ENCODE data around the gene NOS2. TPM values are rescaled to one million over a fixed set of nuclear protein-coding genes. Genes with fewer than 3 reads are reported as not detected.
A peak's percentile ranks its signal among the peaks of the same experiment; 100 is the strongest.
"Not testable (repeated sequence)": the region's sequence is repeated elsewhere in the genome, so short reads cannot be mapped to it uniquely, and the experiment has no call there.

NOS2 gene
- total and polyA plus RNA-seq, 12 donors = 0.06 to 1.6 (median 0.23) TPM; not detected in 2

DNA sequence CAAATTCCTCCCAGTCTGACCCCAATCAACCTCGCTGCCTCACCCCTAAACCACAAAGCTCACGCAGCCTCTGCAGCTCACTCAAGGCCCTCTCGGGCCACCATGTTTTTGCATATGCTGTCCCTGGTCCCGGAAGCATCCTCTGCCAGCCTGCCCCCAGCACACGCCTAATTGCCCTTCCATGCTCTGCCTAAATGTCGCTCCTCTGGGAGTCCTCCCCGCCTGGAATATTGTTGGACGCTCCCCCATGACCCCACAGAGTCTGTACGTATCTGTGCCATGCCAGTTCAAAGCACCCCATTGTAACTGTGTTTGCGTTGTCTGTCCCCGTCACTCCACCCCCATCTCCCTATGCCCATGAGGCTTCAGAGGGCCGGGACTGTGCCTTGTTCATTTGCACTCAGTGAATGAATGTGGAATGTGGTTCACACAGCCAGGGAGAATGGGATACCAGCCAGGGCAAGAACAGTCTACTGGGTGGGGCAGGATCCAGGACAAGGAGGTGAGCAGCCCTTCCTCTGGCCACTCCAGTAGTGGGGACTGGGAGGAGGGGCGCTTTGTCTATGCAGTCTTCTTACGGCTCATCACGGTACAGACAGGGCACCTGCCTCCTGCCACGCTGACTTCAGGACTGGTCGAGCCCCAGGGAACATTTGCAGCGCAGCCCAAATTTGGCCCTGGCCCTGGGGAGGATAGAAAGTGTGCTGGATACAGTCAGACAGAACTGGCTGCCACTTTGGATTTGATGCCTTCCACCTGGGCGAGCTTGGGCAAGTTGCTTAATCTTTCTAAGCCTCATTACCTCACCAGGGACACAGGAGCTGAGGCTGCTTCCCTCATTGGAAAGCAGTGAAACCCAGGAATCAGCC is 48.5 kb downstream of the NOS2 start:
- H3K36me3 ChIP-seq = no peaks in the 10 kb centered on the region
- no peaks in the 10 kb centered on the region for H3K9me3 ChIP-seq
- H3K4me1 ChIP-seq = peaks cover 0 to under 1% (median 0%) of the 10 kb centered on the region in 9 donors
- H3K27ac ChIP-seq = no peak overlapping the region
- no peaks in the 10 kb centered on the region for H3K27me3 ChIP-seq
- TF ChIP-seq, protein P1, sequence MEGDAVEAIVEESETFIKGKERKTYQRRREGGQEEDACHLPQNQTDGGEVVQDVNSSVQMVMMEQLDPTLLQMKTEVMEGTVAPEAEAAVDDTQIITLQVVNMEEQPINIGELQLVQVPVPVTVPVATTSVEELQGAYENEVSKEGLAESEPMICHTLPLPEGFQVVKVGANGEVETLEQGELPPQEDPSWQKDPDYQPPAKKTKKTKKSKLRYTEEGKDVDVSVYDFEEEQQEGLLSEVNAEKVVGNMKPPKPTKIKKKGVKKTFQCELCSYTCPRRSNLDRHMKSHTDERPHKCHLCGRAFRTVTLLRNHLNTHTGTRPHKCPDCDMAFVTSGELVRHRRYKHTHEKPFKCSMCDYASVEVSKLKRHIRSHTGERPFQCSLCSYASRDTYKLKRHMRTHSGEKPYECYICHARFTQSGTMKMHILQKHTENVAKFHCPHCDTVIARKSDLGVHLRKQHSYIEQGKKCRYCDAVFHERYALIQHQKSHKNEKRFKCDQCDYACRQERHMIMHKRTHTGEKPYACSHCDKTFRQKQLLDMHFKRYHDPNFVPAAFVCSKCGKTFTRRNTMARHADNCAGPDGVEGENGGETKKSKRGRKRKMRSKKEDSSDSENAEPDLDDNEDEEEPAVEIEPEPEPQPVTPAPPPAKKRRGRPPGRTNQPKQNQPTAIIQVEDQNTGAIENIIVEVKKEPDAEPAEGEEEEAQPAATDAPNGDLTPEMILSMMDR (IDR thresholded peaks at IDR 0.05) = no peak
- no peak overlapping the region for H3K4me3 ChIP-seq
- whole genome bisulfite sequencing, 2 donors = 78 to 81% methylated on average over 19 of the region's 19 CpGs
- intact Hi-C loops (cut with DNase I) = loop anchor here in 4 of 10 donors (5.0 to 10.0 kb wide), 4 partner anchors 95 to 517 kb away; no protein-coding TSS in a partner anchor
- no peak for DNase-seq
- peak in 5 of 8 donors; percentile 30 to 52 (median 38) for ATAC-seq

DNA sequence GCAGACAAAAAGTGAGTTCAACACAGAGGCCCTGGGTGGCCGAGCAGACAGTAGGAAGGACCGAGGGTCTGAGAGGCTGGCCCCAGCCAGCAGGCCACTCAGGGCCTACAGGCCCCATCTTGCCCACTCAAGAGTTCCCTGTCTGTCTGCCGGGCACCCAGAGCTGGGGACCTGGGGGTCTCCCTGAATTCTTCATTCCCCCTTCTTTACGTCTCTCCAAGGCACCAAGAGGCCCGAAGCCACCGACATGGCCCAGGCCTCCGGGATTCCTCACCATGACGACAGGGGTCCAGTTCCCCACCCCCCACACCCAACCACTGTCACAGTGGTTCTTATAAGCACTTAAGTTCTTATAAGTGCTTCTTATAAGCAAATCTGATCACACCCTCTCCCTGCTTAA is 49.2 kb downstream of the NOS2 start:
- Histone ChIP-seq H3K27me3 (no peaks in the 10 kb centered on the region), H3K9me3 (no peaks in the 10 kb centered on the region), H3K4me1 (peaks cover 0 to 4% (median 0%) of the 10 kb centered on the region in 9 donors), H3K36me3 (no peaks in the 10 kb centered on the region), H3K27ac (no peak overlapping the region), H3K4me3 (no peak overlapping the region)
- intact Hi-C loops (cut with DNase I) = loop anchor here in 4 of 10 donors (5.0 to 10.0 kb wide), 4 partner anchors 94 to 516 kb away; no protein-coding TSS in a partner anchor
- 74 to 84% methylated on average over 6 to 8 of the region's 8 CpGs for WGBS, 2 donors
- no peak for DNase-seq
- no peak for ATAC-seq
- TF ChIP-seq, protein P1 (IDR thresholded peaks at IDR 0.05) = no peak

DNA sequence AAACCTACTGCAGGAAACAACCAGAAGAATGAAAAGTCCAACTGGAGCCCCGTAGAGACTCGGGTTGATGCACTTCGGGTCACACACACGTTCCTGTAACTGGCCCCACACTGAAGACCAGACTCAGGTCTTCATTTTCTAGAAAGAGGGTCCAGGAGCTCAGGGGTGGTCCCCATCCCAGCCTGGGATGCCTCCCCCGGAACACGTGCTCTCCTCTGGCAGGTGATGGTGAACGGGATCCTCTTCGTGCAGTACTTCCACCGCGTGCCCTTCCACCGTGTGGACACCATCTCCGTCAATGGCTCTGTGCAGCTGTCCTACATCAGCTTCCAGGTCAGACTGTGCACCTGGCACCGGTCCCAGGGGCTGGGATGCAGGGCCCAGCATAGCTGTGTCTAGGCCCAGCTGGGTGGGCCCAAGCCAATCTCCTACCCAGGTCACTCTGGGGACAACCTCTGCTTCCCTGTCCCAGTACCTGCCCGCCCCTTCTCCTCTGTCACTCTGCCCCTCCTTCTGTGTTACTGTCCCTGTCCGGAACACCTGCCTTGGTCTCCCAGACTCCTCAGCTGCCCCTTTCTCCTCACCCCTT is 50.7 kb downstream of the NOS2 start:
- peak in 1 of 8 donors; percentile 11 for ATAC-seq
- intact Hi-C loops (cut with DNase I) = loop anchor here in 5 of 10 donors (5.0 to 10.0 kb wide), 4 partner anchors 92 to 515 kb away; no protein-coding TSS in a partner anchor
- 86 to 92% methylated on average over 14 to 15 of the region's 15 CpGs for WGBS, 2 donors
- H3K27me3 ChIP-seq, H3K4me1 ChIP-seq, H3K4me3 ChIP-seq, DNase-seq, H3K9me3 ChIP-seq, H3K27ac ChIP-seq, H3K36me3 ChIP-seq: not testable (repeated sequence)

DNA sequence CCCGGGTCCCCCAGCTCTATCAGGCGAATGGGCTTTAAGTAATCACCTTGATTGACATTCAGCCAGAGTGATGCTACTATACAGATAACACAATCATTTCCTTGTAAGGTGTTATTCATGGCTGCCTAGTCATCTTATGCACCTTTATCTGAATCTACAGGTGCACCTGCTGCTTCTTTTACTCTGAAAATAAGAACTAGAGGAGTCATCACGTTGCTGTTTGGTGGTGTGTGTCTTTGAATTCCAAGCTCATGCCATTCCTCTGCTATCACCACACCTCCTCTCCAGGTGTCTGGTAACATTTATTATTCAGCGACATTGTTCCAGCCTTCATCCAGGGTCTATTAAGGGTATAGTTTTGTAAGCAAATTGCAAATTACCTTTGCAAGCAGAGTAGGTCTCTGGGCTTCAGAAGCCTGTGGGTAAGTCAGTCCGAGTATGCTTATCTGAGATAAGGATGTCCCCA is 51.9 kb downstream of the NOS2 start:
- no peak for ATAC-seq
- intact Hi-C loops (cut with DNase I) = loop anchor here in 1 of 10 donors (5.0 kb wide), 1 partner anchor 91 kb away; no protein-coding TSS in a partner anchor
- 56 to 58% methylated on average over 5 of the region's 5 CpGs for WGBS, 2 donors

More for the DNA sequence above, 51.9 kb downstream of the NOS2 start:
- H3K4me1 ChIP-seq = peaks cover 0 to 10% (median 0%) of the 10 kb centered on the region in 9 donors
- H3K9me3 ChIP-seq = no peaks in the 10 kb centered on the region
- H3K27me3 ChIP-seq = no peaks in the 10 kb centered on the region
- no peaks in the 10 kb centered on the region for H3K36me3 ChIP-seq
- no peak for DNase-seq
- no peak overlapping the region for H3K4me3 ChIP-seq
- TF ChIP-seq, protein P1 (IDR thresholded peaks at IDR 0.05) = no peak
- H3K27ac ChIP-seq = no peak overlapping the region
